ENCODE data around the gene FUT7. TPM values are rescaled to one million over a fixed set of nuclear protein-coding genes. Genes with fewer than 3 reads are reported as not detected.
"Not testable (repeated sequence)": the region's sequence is repeated elsewhere in the genome, so short reads cannot be mapped to it uniquely, and the experiment has no call there.

Gene FUT7
- total RNA-seq, 2 experiments from 2014 or later: 2.5 to 2.6 TPM

- peaks cover 40% of the 10 kb centered on the region for H3K4me1 Mint-ChIP-seq (ENCODE audit: low read depth)
- DNase-seq (no peak), ATAC-seq (no peak)
- H3K27me3 Mint-ChIP-seq (ENCODE audit: low read depth): no peaks in the 10 kb centered on the region
- no peak overlapping the region for H3K27ac Mint-ChIP-seq
- POLR2A ChIA-PET: interaction anchor here (0.5 to 1.9 kb wide), 3 partner anchors 87 to 323 kb away, joined by 3 to 11 read pairs (median 3); no protein-coding TSS in a partner anchor
- no peaks in the 10 kb centered on the region for H3K36me3 Mint-ChIP-seq (ENCODE audit: low read depth)
- H3K9me3 Mint-ChIP-seq (ENCODE audit: insufficient read depth): no peaks in the 10 kb centered on the region
- CTCF ChIA-PET: interaction anchor here (0.7 to 4.3 kb wide), 43 partner anchors 9 to 310 kb away, joined by 3 to 146 read pairs (median 7); partner anchors contain the start of genes AJM1, C8G, CLIC3 and LCN12
- H3K4me3 Mint-ChIP-seq: no peak overlapping the region
Measured at GRCh38 chr9:137035937-137036336, 4.0 kb upstream of the FUT7 start.

- peak; percentile 8 for ATAC-seq
- Mint-ChIP-seq H3K27ac (peak overlapping the region; percentile 89), H3K4me3 (no peak overlapping the region), H3K9me3 (ENCODE audit: insufficient read depth) (no peaks in the 10 kb centered on the region), H3K27me3 (ENCODE audit: low read depth) (no peaks in the 10 kb centered on the region), H3K4me1 (ENCODE audit: low read depth) (peaks cover 44% of the 10 kb centered on the region), H3K36me3 (ENCODE audit: low read depth) (no peaks in the 10 kb centered on the region)
- ChIA-PET POLR2A (interaction anchor here (0.5 to 1.9 kb wide), 5 partner anchors 33 to 322 kb away, joined by 3 to 11 read pairs (median 3); no protein-coding TSS in a partner anchor), CTCF (interaction anchor here (0.7 to 4.3 kb wide), 59 partner anchors 9 to 502 kb away, joined by 3 to 146 read pairs (median 5); partner anchors contain the start of genes AJM1, C8G, CLIC3 and LCN12)
- no peak for DNase-seq
Measured at GRCh38 chr9:137035507-137035834, 3.6 kb upstream of the FUT7 start.

GRCh38 chr9:137034709-137035506 lies 3.0 kb upstream of the FUT7 start:
- peak overlapping the region; percentile 89 for H3K27ac Mint-ChIP-seq
- DNase-seq: peak; percentile 92
- no peaks in the 10 kb centered on the region for H3K9me3 Mint-ChIP-seq (ENCODE audit: insufficient read depth)
- H3K36me3 Mint-ChIP-seq (ENCODE audit: low read depth): no peaks in the 10 kb centered on the region
- POLR2A ChIA-PET: interaction anchor here (0.5 to 1.9 kb wide), 8 partner anchors 10 to 322 kb away, joined by 3 to 11 read pairs (median 3); no protein-coding TSS in a partner anchor
- peak overlapping the region; percentile 69 for H3K4me3 Mint-ChIP-seq
- no peaks in the 10 kb centered on the region for H3K27me3 Mint-ChIP-seq (ENCODE audit: low read depth)
- peak; percentile 92 for ATAC-seq
- CTCF ChIA-PET: interaction anchor here (0.6 to 4.3 kb wide), 69 partner anchors 9 to 502 kb away, joined by 3 to 146 read pairs (median 4); partner anchors contain the start of genes AJM1, C8G, CLIC3 and LCN12
- H3K4me1 Mint-ChIP-seq (ENCODE audit: low read depth): peaks cover 50% of the 10 kb centered on the region

DNA sequence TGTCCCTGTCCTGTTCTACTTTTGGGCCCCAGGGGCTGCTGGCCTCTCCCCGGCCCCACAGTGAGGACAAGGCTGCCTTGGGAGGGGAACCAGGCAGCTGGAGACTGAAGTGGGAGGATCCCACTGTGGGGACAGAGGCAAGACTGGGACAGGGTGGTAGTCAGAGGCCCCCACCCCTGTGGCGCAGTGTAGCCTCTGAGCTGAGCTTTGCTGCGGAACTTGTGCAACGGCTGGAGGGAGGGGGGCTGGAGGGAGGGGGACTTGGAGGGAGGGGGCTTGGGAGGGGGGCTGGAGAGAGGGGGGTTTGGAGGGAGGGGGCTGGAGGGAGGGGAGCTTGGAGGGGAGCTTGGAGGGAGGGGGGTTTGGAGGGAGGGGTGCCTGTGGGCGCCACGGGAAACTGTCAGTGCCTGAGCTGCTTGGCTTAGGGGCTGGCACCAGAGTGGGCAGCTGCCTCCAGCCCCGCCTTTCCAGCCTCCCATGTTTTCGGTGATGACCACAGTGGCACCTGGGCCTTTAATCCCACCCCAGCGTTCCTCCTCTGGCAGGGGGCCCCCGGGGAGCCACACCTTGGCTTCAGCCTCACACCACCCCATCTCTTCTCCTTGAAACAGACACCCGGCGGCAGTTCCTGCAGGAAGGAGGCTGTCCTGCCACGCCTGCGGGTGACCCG lies 2.3 kb upstream of the FUT7 start:
- CTCF ChIA-PET: interaction anchor here (0.6 to 4.3 kb wide), 55 partner anchors 9 to 501 kb away, joined by 3 to 146 read pairs (median 5); partner anchors contain the start of genes AJM1, C8G, CLIC3 and MAN1B1
- H3K4me3 Mint-ChIP-seq: peak overlapping the region; percentile 69
- ATAC-seq (peak; percentile 14), DNase-seq (no peak)
- no peaks in the 10 kb centered on the region for H3K9me3 Mint-ChIP-seq (ENCODE audit: insufficient read depth)
- no peaks in the 10 kb centered on the region for H3K36me3 Mint-ChIP-seq (ENCODE audit: low read depth)
- peaks cover 57% of the 10 kb centered on the region for H3K4me1 Mint-ChIP-seq (ENCODE audit: low read depth)
- POLR2A ChIA-PET: interaction anchor here (0.6 to 1.9 kb wide), 7 partner anchors 11 to 95 kb away, joined by 3 to 11 read pairs (median 3); no protein-coding TSS in a partner anchor
- H3K27me3 Mint-ChIP-seq (ENCODE audit: low read depth): no peaks in the 10 kb centered on the region
- peak overlapping the region; percentile 89 for H3K27ac Mint-ChIP-seq

DNA sequence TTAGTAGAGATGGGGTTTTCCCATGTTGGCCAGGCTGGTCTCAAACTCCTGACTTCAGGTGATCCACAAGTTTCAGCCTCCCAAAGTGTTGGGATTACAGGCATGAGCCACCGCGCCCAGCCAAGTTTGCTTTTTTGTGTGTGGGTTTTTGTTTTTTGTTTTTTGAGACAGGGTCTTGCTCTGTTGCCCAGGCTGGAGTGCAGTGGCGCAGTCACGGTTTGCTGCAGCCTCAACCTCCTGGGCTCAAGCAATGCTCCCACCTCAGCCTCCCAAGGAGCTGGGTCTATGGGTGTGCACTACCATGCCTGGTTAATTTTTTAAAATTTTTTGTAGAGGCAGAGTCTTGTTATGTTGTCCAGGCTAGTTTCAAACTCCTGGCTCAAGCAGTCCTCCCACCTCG lies 1.6 kb upstream of the FUT7 start:
- peaks cover 64% of the 10 kb centered on the region for H3K4me1 Mint-ChIP-seq (ENCODE audit: low read depth)
- CTCF ChIA-PET: interaction anchor here (2.3 to 4.3 kb wide), 3 partner anchors 41 to 191 kb away, joined by 5 to 146 read pairs (median 28); partner anchors contain the start of genes AJM1, C8G and PAXX
- not testable (repeated sequence) for DNase-seq

GRCh38 chr9:137032858-137033257 lies 970 bp upstream of the FUT7 start:
- H3K4me3 Mint-ChIP-seq: no peak overlapping the region

More for the DNA sequence above, 1.6 kb upstream of the FUT7 start:
- POLR2A ChIA-PET: interaction anchor here (1.0 kb wide), 1 partner anchor 33 kb away, joined by 3 read pairs; no protein-coding TSS in a partner anchor
- Mint-ChIP-seq H3K27ac (peak overlapping the region; percentile 55), H3K4me3 (peak overlapping the region; percentile 5)
- not testable (repeated sequence) for ATAC-seq; H3K27me3 Mint-ChIP-seq (ENCODE audit: low read depth); H3K36me3 Mint-ChIP-seq (ENCODE audit: low read depth); H3K9me3 Mint-ChIP-seq (ENCODE audit: insufficient read depth)

DNA sequence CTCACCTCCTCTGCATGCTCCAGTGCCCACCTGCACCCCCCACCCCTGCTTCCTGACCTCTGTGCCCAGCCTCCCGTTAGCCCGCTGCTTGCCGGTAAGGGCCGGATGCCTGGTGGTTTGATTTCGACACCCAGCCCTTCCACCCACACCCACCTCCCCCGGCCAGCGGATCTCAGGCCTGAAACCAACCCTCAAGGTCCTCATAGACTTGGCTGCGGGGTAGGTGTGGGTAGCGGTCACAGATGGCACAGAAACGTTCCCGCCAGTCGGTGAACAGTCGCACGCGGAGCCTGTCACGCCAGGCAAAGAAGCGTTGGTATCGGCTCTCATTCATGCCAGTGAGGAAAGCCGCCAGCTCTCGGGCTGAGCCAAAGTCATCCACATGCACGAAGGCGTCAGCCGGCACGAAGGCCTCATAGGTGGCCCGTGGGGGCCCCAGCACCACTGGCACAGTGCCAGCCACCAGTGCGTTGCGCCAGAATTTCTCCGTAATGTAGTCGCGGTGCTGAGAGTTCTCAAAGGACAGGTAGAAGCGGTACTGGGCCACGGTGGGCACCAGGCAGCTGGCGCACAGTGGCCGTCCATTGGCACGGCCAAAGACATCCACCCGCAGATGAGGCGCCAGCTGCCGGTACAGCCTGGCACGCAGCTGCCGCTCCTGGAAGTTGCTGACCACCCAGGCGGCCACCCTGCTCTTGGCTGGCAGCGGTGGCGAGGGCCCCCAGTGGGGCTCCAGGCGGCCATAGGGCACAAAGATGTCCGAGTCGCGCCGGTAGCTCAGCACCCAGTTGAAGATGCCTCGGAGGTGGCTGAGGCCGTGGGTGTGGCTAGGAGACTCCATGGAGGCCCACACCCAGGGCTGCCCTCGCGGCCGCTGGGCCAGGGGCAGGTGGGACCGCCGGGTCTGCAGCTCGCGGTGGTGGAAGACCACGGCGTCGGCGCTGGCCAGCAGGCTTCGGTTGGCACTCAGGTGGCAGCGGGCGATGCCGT lies 1.1 kb downstream of the FUT7 start:
- peak; percentile 63 for DNase-seq
- H3K9me3 Mint-ChIP-seq (ENCODE audit: insufficient read depth): no peaks in the 10 kb centered on the region
- peaks cover 2% of the 10 kb centered on the region for H3K27me3 Mint-ChIP-seq (ENCODE audit: low read depth)
- peak overlapping the region; percentile 83 for H3K27ac Mint-ChIP-seq
- H3K4me1 Mint-ChIP-seq (ENCODE audit: low read depth): peaks cover 72% of the 10 kb centered on the region
- ChIA-PET POLR2A (no interaction called here), CTCF (interaction anchor here (0.6 to 3.9 kb wide), 13 partner anchors 11 to 253 kb away, joined by 3 to 41 read pairs (median 13); partner anchors contain the start of genes MAN1B1 and PAXX)
- H3K4me3 Mint-ChIP-seq: peak overlapping the region; percentile 71
- ATAC-seq: no peak
- H3K36me3 Mint-ChIP-seq (ENCODE audit: low read depth): no peaks in the 10 kb centered on the region

More at GRCh38 chr9:137032858-137033257, 970 bp upstream of the FUT7 start:
- DNase-seq (no peak), ATAC-seq (no peak)
- ChIA-PET CTCF (interaction anchor here (1.1 to 2.3 kb wide), 4 partner anchors 14 to 242 kb away, joined by 3 to 5 read pairs (median 4); partner anchors contain the start of genes AJM1 and TMEM141), POLR2A (no interaction called here)
- Mint-ChIP-seq H3K27me3 (ENCODE audit: low read depth) (no peaks in the 10 kb centered on the region), H3K27ac (peak overlapping the region; percentile 41), H3K4me1 (ENCODE audit: low read depth) (peaks cover 64% of the 10 kb centered on the region), H3K9me3 (ENCODE audit: insufficient read depth) (no peaks in the 10 kb centered on the region), H3K36me3 (ENCODE audit: low read depth) (no peaks in the 10 kb centered on the region)

- H3K36me3 Mint-ChIP-seq (ENCODE audit: low read depth): no peaks in the 10 kb centered on the region
- ATAC-seq (no peak), DNase-seq (peak; percentile 40)
- POLR2A ChIA-PET: interaction anchor here (0.7 to 1.9 kb wide), 4 partner anchors 37 to 70 kb away, joined by 3 to 7 read pairs (median 6); partner anchors contain the start of genes MAN1B1, PAXX and SAPCD2
- H3K4me3 Mint-ChIP-seq: peak overlapping the region; percentile 71
- H3K27ac Mint-ChIP-seq: peak overlapping the region; percentile 88
- H3K9me3 Mint-ChIP-seq (ENCODE audit: insufficient read depth): no peaks in the 10 kb centered on the region
- H3K4me1 Mint-ChIP-seq (ENCODE audit: low read depth): peaks cover 66% of the 10 kb centered on the region
- CTCF ChIA-PET: interaction anchor here (0.8 to 3.9 kb wide), 43 partner anchors 8 to 301 kb away, joined by 3 to 41 read pairs (median 6); partner anchors contain the start of genes AJM1, CLIC3, MAN1B1 and PAXX
- peaks cover 2% of the 10 kb centered on the region for H3K27me3 Mint-ChIP-seq (ENCODE audit: low read depth)
Measured at GRCh38 chr9:137030006-137030405, 1.9 kb downstream of the FUT7 start.

DNA sequence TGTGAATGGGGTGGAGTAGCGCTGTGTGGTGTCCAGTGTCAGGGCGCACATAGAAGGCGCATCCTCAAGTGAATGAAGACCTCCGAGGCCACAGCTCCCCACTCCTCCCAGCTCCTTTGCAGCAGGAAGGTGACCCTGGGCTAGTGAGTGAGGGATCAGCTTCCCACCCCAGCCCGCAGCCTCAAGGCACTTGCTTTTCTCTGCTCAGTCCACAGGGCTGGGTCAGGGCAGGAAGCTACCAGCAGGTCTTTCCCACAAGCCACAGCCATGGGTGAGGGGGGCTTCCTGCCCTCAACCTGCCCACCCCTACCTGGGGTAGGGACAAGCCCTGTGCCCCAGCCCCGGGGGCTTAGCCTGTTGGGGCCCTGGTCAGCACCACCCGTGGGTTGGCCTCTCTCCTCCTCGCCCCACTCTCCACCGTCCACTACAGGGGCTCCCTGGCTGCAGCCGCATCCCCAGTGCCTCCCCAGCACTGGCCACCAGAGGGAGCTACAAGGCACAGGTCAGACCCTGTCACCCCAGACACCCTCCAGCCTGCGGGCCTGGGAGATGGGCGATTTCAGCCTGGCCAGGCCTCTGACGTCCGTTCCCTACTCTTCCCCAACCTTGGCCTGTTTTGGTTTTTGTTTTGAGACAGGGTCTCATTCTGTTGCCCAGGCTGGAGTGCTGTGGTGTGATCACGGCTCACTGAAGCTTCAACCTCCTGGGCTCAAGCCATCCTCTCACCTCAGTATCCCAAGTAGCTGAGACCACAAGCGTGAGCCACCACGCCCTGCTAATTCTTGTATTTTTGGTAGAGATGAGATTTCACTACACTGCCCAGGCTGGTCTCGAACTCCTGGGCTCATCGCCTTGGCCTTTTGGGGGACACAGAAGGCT lies 2.6 kb downstream of the FUT7 start:
- CTCF ChIA-PET: interaction anchor here (0.7 to 3.9 kb wide), 49 partner anchors 9 to 300 kb away, joined by 3 to 41 read pairs (median 5); partner anchors contain the start of genes AJM1, CLIC3, MAN1B1 and PAXX
- Mint-ChIP-seq H3K4me1 (ENCODE audit: low read depth) (peaks cover 66% of the 10 kb centered on the region), H3K36me3 (ENCODE audit: low read depth) (no peaks in the 10 kb centered on the region)

More for the DNA sequence above, 2.6 kb downstream of the FUT7 start:
- ATAC-seq (peak; percentile 50), DNase-seq (peak; percentile 78)
- POLR2A ChIA-PET: interaction anchor here (0.7 to 1.9 kb wide), 6 partner anchors 30 to 302 kb away, joined by 3 to 7 read pairs (median 6); partner anchors contain the start of genes MAN1B1, PAXX and SAPCD2
- no peaks in the 10 kb centered on the region for H3K9me3 Mint-ChIP-seq (ENCODE audit: insufficient read depth)
- peaks cover 2% of the 10 kb centered on the region for H3K27me3 Mint-ChIP-seq (ENCODE audit: low read depth)
- H3K4me3 Mint-ChIP-seq: peak overlapping the region; percentile 71
- H3K27ac Mint-ChIP-seq: peak overlapping the region; percentile 88
